ENCODE data around the gene THBS4.
"Not testable (repeated sequence)": the region's sequence is repeated elsewhere in the genome, so short reads cannot be mapped to it uniquely, and the experiment has no call there.

THBS4 gene

GRCh38 chr5:80072103-80073073 lies 37.2 kb downstream of the THBS4 start:
- DNase-seq (ENCODE audit: low spot score) = no peak
- FAIRE-seq = no peak

- FAIRE-seq = no peak
- DNase-seq (ENCODE audit: low spot score) = no peak
These were observed 41.2 kb downstream of the THBS4 start for GRCh38 chr5:80076131-80077050.

- DNase-seq (ENCODE audit: low spot score) (no peak), FAIRE-seq (no peak)
These were observed 42.0 kb downstream of the THBS4 start for GRCh38 chr5:80077051-80077714.

- DNase-seq (ENCODE audit: low spot score) (no peak), FAIRE-seq (no peak)
These were observed 43.8 kb downstream of the THBS4 start for GRCh38 chr5:80078921-80079320.

- no peak for DNase-seq (ENCODE audit: low spot score)
- no peak for FAIRE-seq
These were observed 47.1 kb downstream of the THBS4 start for GRCh38 chr5:80082281-80082680.

GRCh38 chr5:80082731-80083100 lies 47.6 kb downstream of the THBS4 start:
- DNase-seq (ENCODE audit: low spot score) = no peak
- no peak for FAIRE-seq

GRCh38 chr5:80083101-80083890 lies 48.1 kb downstream of the THBS4 start:
- FAIRE-seq (no peak), DNase-seq (ENCODE audit: low spot score) (peak; percentile 36)

GRCh38 chr5:80090884-80091166 lies 55.7 kb downstream of the THBS4 start:
- no peak for DNase-seq (ENCODE audit: low spot score)
- FAIRE-seq = no peak

- peak; percentile 17 for DNase-seq (ENCODE audit: low spot score)
- FAIRE-seq = not testable (repeated sequence)
These were observed 56.6 kb downstream of the THBS4 start for GRCh38 chr5:80091792-80092192.

GRCh38 chr5:80092486-80093107 lies 57.4 kb downstream of the THBS4 start:
- no peak for FAIRE-seq
- no peak for DNase-seq (ENCODE audit: low spot score)

GRCh38 chr5:80093796-80094195 lies 58.6 kb downstream of the THBS4 start:
- DNase-seq (ENCODE audit: low spot score) (peak; percentile 83), FAIRE-seq (peak; percentile 80)

GRCh38 chr5:80094236-80094738 lies 59.1 kb downstream of the THBS4 start:
- DNase-seq (ENCODE audit: low spot score) (no peak), FAIRE-seq (no peak)

- DNase-seq (ENCODE audit: low spot score) (no peak), FAIRE-seq (no peak)
These were observed 62.3 kb downstream of the THBS4 start for GRCh38 chr5:80097451-80097850.

GRCh38 chr5:80101993-80102392 lies 66.8 kb downstream of the THBS4 start:
- FAIRE-seq (no peak), DNase-seq (ENCODE audit: low spot score) (no peak)

- DNase-seq (ENCODE audit: low spot score) = no peak
- FAIRE-seq = no peak
These were observed 68.2 kb downstream of the THBS4 start for GRCh38 chr5:80103371-80103770.

- DNase-seq (ENCODE audit: low spot score) (no peak), FAIRE-seq (no peak)
These were observed 70.7 kb downstream of the THBS4 start for GRCh38 chr5:80105698-80106439.

GRCh38 chr5:80106916-80107315 lies 71.8 kb downstream of the THBS4 start:
- no peak for FAIRE-seq
- DNase-seq (ENCODE audit: low spot score) = no peak

GRCh38 chr5:80109646-80110478 lies 74.7 kb downstream of the THBS4 start:
- FAIRE-seq (no peak), DNase-seq (ENCODE audit: low spot score) (no peak)
